HEK293T (cell line): ENCODE measurements around the gene KRTAP10-11.

Experiments used
- ELF4 ChIP-seq: fragments of 450-650 bp; IDR thresholded peaks from 2 replicates; pipeline ENCODE4 v1.6.1; 2017; ENCODE audit warnings: antibody characterized with exemption
- FOXK2 ChIP-seq: fragments of 450-650 bp; IDR thresholded peaks from 2 replicates; pipeline ENCODE4 v1.6.1; 2016; ENCODE audit warnings: mild to moderate bottlenecking

GRCh38 chr21:44647222-44647552 lies 973 bp downstream of the KRTAP10-11 start:
- TF ChIP-seq FOXK2 (no peak), ELF4 (no peak)
